OCI-LY7 (cell line): Measurements from ENCODE around the gene ZFP36L1. TPM values are rescaled to one million over a fixed set of nuclear protein-coding genes. Genes with fewer than 3 reads are reported as not detected.

Experiments used
- BruUV-seq: library from RNA; stranded (reverse); fragments of 400-500 nt; replicated peaks from 2 replicates; lab custom pipeline; 2021; lab: Mats Ljungman, UMichigan
- CTCF ChIA-PET: fragments of 300-600 bp; sonication (Branson Sonifier 250); formaldehyde crosslinking; loops from one replicate; lab custom pipeline; 2022; ENCODE audit warnings: antibody characterized with exemption; ENCODE audit not compliant: unreplicated experiment; lab: Charles Lee
- POLR2A ChIA-PET: fragments of 300-600 bp; sonication (Branson Sonifier 250); formaldehyde crosslinking; loops from one replicate; lab custom pipeline; 2022; ENCODE audit warnings: antibody characterized with exemption; lab: Charles Lee
- DNase-seq: peaks from one replicate; pipeline ENCODE4 v3.0.0-alpha.2; 2015; ENCODE audit warnings: low spot score
- H2AFZ ChIP-seq: fragments of 200-600 bp; sonication (generic), shearing (Covaris generic); 2 replicates; pipeline ENCODE4 v1.6.1; 2014; ENCODE audit warnings: mild to moderate bottlenecking, antibody characterized with exemption, low read length, moderate library complexity
- H3K27ac ChIP-seq: fragments of 200-600 bp; sonication (generic); 2 replicates; pipeline ENCODE4 v1.5.1; 2014; ENCODE audit warnings: mixed run types, low read depth, mild to moderate bottlenecking, moderate library complexity, low read length, inconsistent platforms; ENCODE audit not compliant: poor library complexity, severe bottlenecking
- H3K36me3 ChIP-seq: fragments of 200-600 bp; sonication (generic); 2 replicates; pipeline ENCODE4 v1.6.1; 2014; ENCODE audit warnings: mild to moderate bottlenecking, antibody characterized with exemption, low read length, moderate library complexity, mixed read lengths; ENCODE audit not compliant: insufficient read depth
- H3K4me1 ChIP-seq: fragments of 200-600 bp; sonication (generic); 2 replicates; pipeline ENCODE4 v1.5.1; 2014; ENCODE audit warnings: mild to moderate bottlenecking, low read length; ENCODE audit not compliant: insufficient read depth, poor library complexity, severe bottlenecking
- H3K4me2 ChIP-seq: fragments of 200-600 bp; sonication (generic); 2 replicates; pipeline ENCODE4 v1.6.1; 2014; ENCODE audit warnings: mild to moderate bottlenecking, low read length
- H3K4me3 ChIP-seq: fragments of 200-600 bp; sonication (generic); 2 replicates; pipeline ENCODE4 v1.5.1; 2014; ENCODE audit warnings: mild to moderate bottlenecking, low read depth, low read length; ENCODE audit not compliant: poor library complexity, severe bottlenecking
- H3K79me2 ChIP-seq: fragments of 200-600 bp; sonication (generic); 2 replicates; pipeline ENCODE4 v1.6.1; 2016; ENCODE audit warnings: low read depth, mild to moderate bottlenecking, low read length, moderate library complexity, mixed read lengths; ENCODE audit not compliant: insufficient read depth
- H3K9me2 ChIP-seq: fragments of 200-600 bp; sonication (generic); 2 replicates; pipeline ENCODE4 v1.6.1; 2016; ENCODE audit warnings: mild to moderate bottlenecking, low read length, mixed read lengths; ENCODE audit not compliant: insufficient read depth
- H3K9me3 ChIP-seq: fragments of 200-600 bp; sonication (generic); 2 replicates; pipeline ENCODE4 v1.6.1; 2014; ENCODE audit warnings: mild to moderate bottlenecking, mixed run types, low read length, mixed read lengths
- H4K20me1 ChIP-seq: fragments of 200-600 bp; sonication (generic); 2 replicates; pipeline ENCODE4 v1.6.1; 2014; ENCODE audit warnings: mild to moderate bottlenecking, antibody characterized with exemption, low read length, moderate library complexity, mixed read lengths; ENCODE audit not compliant: insufficient read depth
- CTCF ChIP-seq: fragments of 200-600 bp; sonication (generic); conservative IDR thresholded peaks from 2 replicates; pipeline ENCODE4 v1.5.1; 2014; ENCODE audit warnings: mild to moderate bottlenecking, antibody characterized with exemption, low read length, moderate library complexity, mixed read lengths
- EZH2phosphoT487 ChIP-seq: fragments of 200-600 bp; sonication (generic); IDR thresholded peaks from 2 replicates; pipeline ENCODE4 v1.6.1; 2018; ENCODE audit warnings: low read depth, borderline replicate concordance, mild to moderate bottlenecking, mixed run types, antibody characterized with exemption, low read length, moderate library complexity, mixed read lengths
- intact Hi-C: fragments of 100-400 bp; cut with micrococcal nuclease; formaldehyde crosslinking; loops from one replicate; pipeline ENCODE4 v1.10.0; 2022; ENCODE audit not compliant: unreplicated experiment
- total RNA-seq, 2 experiments: library from RNA; depleted of rRNA in 1 of 2; stranded (reverse); fragments of >200 nt in 1 of 2; shearing (Covaris generic) in 1 of 2; gene quantifications; 2 replicates each; pipeline ENCODE4 v1.2.3, GENCODE V29; 2014 to 2022

Gene ZFP36L1
- total RNA-seq, 2 experiments from 2014 or later: 24.2 to 57.0 TPM

GRCh38 chr14:68787092-68787992, 5.5 kb downstream of the ZFP36L1 start:
- intact Hi-C loops: no loop called here
- peaks cover 62% of the 10 kb centered on the region for H3K36me3 ChIP-seq
- H3K79me2 ChIP-seq: peaks cover 50% of the 10 kb centered on the region
- H4K20me1 ChIP-seq: peaks cover 30% of the 10 kb centered on the region
- no peak overlapping the region for H3K4me3 ChIP-seq
- CTCF ChIA-PET: interaction anchor here (1.6 kb wide), 1 partner anchor 538 kb away, joined by 5 read pairs; no protein-coding TSS in a partner anchor
- H3K9me2 ChIP-seq: no peaks in the 10 kb centered on the region
- BruUV-seq: no TSS peak
- POLR2A ChIA-PET: interaction anchor here (0.7 to 7.1 kb wide), 8 partner anchors 9 to 942 kb away, joined by 3 to 126 read pairs (median 3); no protein-coding TSS in a partner anchor
- no peak for DNase-seq
- no peak for TF ChIP-seq EZH2phosphoT487
- H3K27ac ChIP-seq: no peak overlapping the region
- peaks cover 48% of the 10 kb centered on the region for H3K4me1 ChIP-seq
- H3K9me3 ChIP-seq: no peaks in the 10 kb centered on the region
- H2AFZ ChIP-seq: no peak overlapping the region
- peak overlapping the region; percentile 27 for H3K4me2 ChIP-seq

- BruUV-seq: no TSS peak
- no peak for DNase-seq
- Histone ChIP-seq H3K4me1 (peaks cover 53% of the 10 kb centered on the region), H3K79me2 (peaks cover 42% of the 10 kb centered on the region), H3K9me2 (no peaks in the 10 kb centered on the region), H3K27ac (no peak overlapping the region), H3K9me3 (no peaks in the 10 kb centered on the region), H3K4me2 (peak overlapping the region; percentile 27), H2AFZ (no peak overlapping the region), H4K20me1 (peaks cover 25% of the 10 kb centered on the region), H3K36me3 (peaks cover 54% of the 10 kb centered on the region), H3K4me3 (no peak overlapping the region)
- POLR2A ChIA-PET: interaction anchor here (2.0 to 7.1 kb wide), 2 partner anchors 28 to 29 kb away, joined by 8 to 126 read pairs; no protein-coding TSS in a partner anchor
- intact Hi-C loops: no loop called here
- CTCF ChIA-PET: no interaction called here
- TF ChIP-seq EZH2phosphoT487 (no peak), CTCF (no peak)
Observed at GRCh38 chr14:68786491-68787091, 6.3 kb downstream of the ZFP36L1 start.
